K562 (cell line): ENCODE results near the gene GPR37. TPM values are rescaled to one million over a fixed set of nuclear protein-coding genes. Genes with fewer than 3 reads are reported as not detected.

Source experiments
- CREB1 ChIP-seq, 2 experiments: sonication (generic) in 1 of 2; formaldehyde crosslinking in 1 of 2; IDR thresholded peaks; 2 replicates each; pipeline versions ENCODE4 v1.6.1 to v1.8.0; 2012 to 2022; ENCODE audit warnings: inconsistent platforms in 1 of 2, mild to moderate bottlenecking in 1 of 2, missing genetic modification reagents in 1 of 2, moderate library complexity in 1 of 2
- CREM ChIP-seq: IDR thresholded peaks from 2 replicates; pipeline ENCODE4 v1.6.1; 2014; ENCODE audit warnings: antibody characterized with exemption, low read depth
- GTF2F1 ChIP-seq: IDR thresholded peaks from 2 replicates; pipeline ENCODE4 v1.6.1; 2011; ENCODE audit warnings: low read depth, low read length, improper control_type of control experiment
- PATZ1 ChIP-seq: fragments of 250-450 bp; sonication (Bioruptor Pico); IDR thresholded peaks from 2 replicates; pipeline ENCODE4 v1.5.0; 2020; ENCODE audit warnings: mild to moderate bottlenecking, borderline replicate concordance
- PHF21A ChIP-seq: fragments of 450-650 bp; IDR thresholded peaks from 2 replicates; pipeline ENCODE4 v1.6.1; 2017; ENCODE audit warnings: low read depth, borderline replicate concordance
- PML ChIP-seq: IDR thresholded peaks from 2 replicates; pipeline ENCODE4 v1.6.1; 2012; ENCODE audit warnings: low read length, inconsistent platforms
- SMARCB1 ChIP-seq: IDR thresholded peaks from 2 replicates; pipeline ENCODE4 v1.6.1; 2011; ENCODE audit warnings: improper control_type of control experiment, low read depth; ENCODE audit not compliant: insufficient read length
- SRF ChIP-seq, 2 experiments: fragments of 250-450, 450-650 bp in 1 of 2; sonication (Bioruptor Pico) in 1 of 2; sonication (generic) in 1 of 2; formaldehyde crosslinking; IDR thresholded peaks; 2 replicates each; pipeline versions ENCODE4 v1.5.0 to v1.5.1; 2020 to 2022; ENCODE audit warnings: mild to moderate bottlenecking in 1 of 2, missing genetic modification reagents in 1 of 2
- UBTF ChIP-seq, 2 experiments: IDR thresholded peaks; 2 replicates each; pipeline ENCODE4 v1.6.1; 2012; ENCODE audit warnings: improper control_type of control experiment in 2 of 2, low read depth in 2 of 2, low read length in 2 of 2, borderline replicate concordance in 1 of 2
- ZNF197 ChIP-seq: fragments of 200-800 bp; sonication (Bioruptor generic); IDR thresholded peaks from 2 replicates; pipeline ENCODE4 v1.6.1; 2016; ENCODE audit warnings: low read depth, missing genetic modification characterization, missing compliant biosample characterization
- ZNF507 ChIP-seq: conservative IDR thresholded peaks from 2 replicates; pipeline ENCODE4 v1.6.1; 2017; ENCODE audit warnings: missing genetic modification characterization, missing compliant biosample characterization
- polyA plus RNA-seq, 8 experiments: library from polyadenylated mRNA; depleted of rRNA in 4 of 8; stranded (reverse) in 5 of 8; unstranded in 3 of 8; fragments of >200 nt; fragmentation: Nextera tagmentation in 2 of 8; fragmentation: Illumina TruSeq in 1 of 8; extraction: Ambion mirVana in 2 of 8; extraction: Trizol in 1 of 8; gene quantifications; 2 replicates each; pipeline versions ENCODE4 v1.2.1 to v1.2.3, GENCODE V29; 2011 to 2014; ENCODE audit warnings: inconsistent platforms in 1 of 8, missing spikeins in 1 of 8
- total RNA-seq, 7 experiments: library from RNA; depleted of rRNA in 6 of 7; stranded (reverse); fragments of >200 nt in 6 of 7; fragmentation: Illumina TruSeq in 2 of 7; extraction: Trizol in 2 of 7; gene quantifications; 2 replicates each; pipeline versions ENCODE4 v1.2.1 to v1.2.3, GENCODE V29; 2011 to 2021; ENCODE audit warnings: low replicate concordance in 1 of 7

GPR37 gene
- total and polyA plus RNA-seq, 9 of the 15 experiments (the other 6 are each of a cell fraction or from before 2014, with no cell fraction given) = 0.03 TPM; not detected in 8

- TF ChIP-seq UBTF (IDR thresholded peaks at IDR 0.05; ENCODE audit: borderline replicate concordance in 1 of 2, low read depth in 2 of 2, low read length in 2 of 2) (no peak), PML (no peak), ZNF507 (no peak), SMARCB1 (no peak), SRF (CRISPR knock-in tag; IDR thresholded peaks at IDR 0.05) (no peak), PHF21A (no peak), PATZ1 (CRISPR knock-in tag) (no peak), GTF2F1 (no peak), ZNF197 (CRISPR knock-in tag) (no peak), CREB1 (IDR thresholded peaks at IDR 0.05) (no peak), CREB1 (CRISPR knock-in tag; IDR thresholded peaks at IDR 0.05) (no peak), CREM (no peak)
These were observed 63.2 kb downstream of the GPR37 start (continued) for GRCh38 chr7:124702385-124702784.
